B cell (primary cell): ENCODE measurements around the gene NCBP3. TPM values are rescaled to one million over a fixed set of nuclear protein-coding genes. Genes with fewer than 3 reads are reported as not detected.

Experiments
- ATAC-seq: fragments of 200-7000 bp; cut with Tn5 transposase; one replicate; pipeline ENCODE4 v1.10.0; 2021; ENCODE audit warnings: low read depth, mild to moderate bottlenecking, moderate number of reproducible peaks, moderate library complexity
- CTCF ChIA-PET: fragments of 350-600 bp; sonication (Branson Sonifier 250); formaldehyde crosslinking; loops from one replicate; lab custom pipeline; 2021; ENCODE audit warnings: antibody characterized with exemption, inconsistent platforms; lab: Charles Lee
- POLR2A ChIA-PET: fragments of 350-600 bp; sonication (Branson Sonifier 250); formaldehyde crosslinking; loops from one replicate; lab custom pipeline; 2021; ENCODE audit warnings: antibody characterized with exemption; lab: Charles Lee
- DNase-seq: peaks from one replicate; pipeline ENCODE4 v3.0.0; 2013
- H2AFZ ChIP-seq: 2 replicates; pipeline ENCODE4 v1.6.1; 2012; ENCODE audit warnings: mild to moderate bottlenecking, low read depth, low read length; ENCODE audit not compliant: insufficient read depth, poor library complexity, severe bottlenecking
- H3K27ac ChIP-seq, 2 donors: 1 replicate in 1 of 2; 2 replicates in 1 of 2; pipeline ENCODE4 v1.5.1; 2012 to 2013; ENCODE audit warnings: low read length in 2 of 2, mild to moderate bottlenecking in 2 of 2, moderate library complexity in 1 of 2
- H3K27me3 ChIP-seq, 4 experiments: fragments of 200-600 bp in 1 of 4; sonication (generic) in 1 of 4; replicated peaks in 1 of 4; 1 replicate in 2 of 4; 2 replicates in 2 of 4; pipeline versions ENCODE4 v1.6.1 to v1.7.0; 2013 to 2016; ENCODE audit warnings: low read length in 3 of 4, mild to moderate bottlenecking in 2 of 4, mixed read lengths in 1 of 4, moderate library complexity in 1 of 4; ENCODE audit not compliant: insufficient read depth in 4 of 4, control insufficient read depth in 3 of 4; ENCODE audit errors: control extremely low read depth in 1 of 4
- H3K36me3 ChIP-seq, 2 experiments: replicated peaks in 1 of 2; 1 replicate in 1 of 2; 2 replicates in 1 of 2; pipeline versions ENCODE4 v1.6.1 to v1.7.1; 2013; ENCODE audit warnings: low read length in 1 of 2; ENCODE audit not compliant: insufficient read depth in 2 of 2, control insufficient read depth in 1 of 2; ENCODE audit errors: control extremely low read depth in 1 of 2, extremely low read depth in 1 of 2
- H3K4me1 ChIP-seq, 2 donors: fragments of 200-600 bp in 1 of 2; sonication (generic) in 1 of 2; 1 replicate in 1 of 2; 2 replicates in 1 of 2; pipeline versions ENCODE4 v1.5.1 to v1.6.1; 2013 to 2017; ENCODE audit warnings: low read length in 2 of 2; ENCODE audit not compliant: control insufficient read depth in 2 of 2, insufficient read depth in 2 of 2
- H3K4me2 ChIP-seq: replicated peaks from 2 replicates; pipeline ENCODE3; 2012; ENCODE audit warnings: mild to moderate bottlenecking, low read depth, low read length; ENCODE audit not compliant: poor library complexity, severe bottlenecking
- H3K4me3 ChIP-seq, 5 experiments: fragments of 200-600 bp in 1 of 5; sonication (generic) in 1 of 5; 1 replicate in 3 of 5; 2 replicates in 2 of 5; pipeline versions ENCODE4 v1.5.1 to v1.7.0; 2011 to 2016; ENCODE audit warnings: low read length in 4 of 5, mild to moderate bottlenecking in 4 of 5, low read depth in 2 of 5, control low read depth in 1 of 5, moderate library complexity in 1 of 5; ENCODE audit not compliant: insufficient read depth in 1 of 5; ENCODE audit errors: control extremely low read depth in 1 of 5, extremely low read depth in 1 of 5
- H3K79me2 ChIP-seq: fragments of 200-600 bp; sonication (generic); one replicate; pipeline ENCODE4 v1.6.0; 2016; ENCODE audit warnings: low read length; ENCODE audit not compliant: control insufficient read depth, insufficient read depth
- H3K9ac ChIP-seq: fragments of 200-600 bp; sonication (generic); 2 replicates; pipeline ENCODE4 v1.6.1; 2017; ENCODE audit warnings: mild to moderate bottlenecking, low read length, moderate library complexity
- H3K9me3 ChIP-seq, 3 donors: one replicate each; pipeline versions ENCODE4 v1.6.1 to v1.7.1; 2013; ENCODE audit warnings: low read length in 2 of 3; ENCODE audit not compliant: control insufficient read depth in 2 of 3, insufficient read depth in 1 of 3; ENCODE audit errors: control extremely low read depth in 1 of 3
- H4K20me1 ChIP-seq: 2 replicates; pipeline ENCODE4 v1.6.0; 2012; ENCODE audit warnings: mild to moderate bottlenecking, low read length; ENCODE audit not compliant: insufficient read depth, control insufficient read depth, poor library complexity, severe bottlenecking
- H3K27ac Mint-ChIP-seq: one replicate; pipeline ENCODE4 v1.8.0; 2021; ENCODE audit warnings: mixed read lengths
- H3K27me3 Mint-ChIP-seq: one replicate; pipeline ENCODE4 v1.8.0; 2021; ENCODE audit warnings: mixed read lengths
- H3K4me1 Mint-ChIP-seq: one replicate; pipeline ENCODE4 v1.8.0; 2021; ENCODE audit warnings: mixed read lengths
- H3K4me3 Mint-ChIP-seq: one replicate; pipeline ENCODE4 v1.8.0; 2021; ENCODE audit warnings: mixed read lengths
- H3K9me3 Mint-ChIP-seq: one replicate; pipeline ENCODE4 v1.8.0; 2022; ENCODE audit warnings: mixed read lengths; ENCODE audit not compliant: insufficient read depth
- EZH2 ChIP-seq: IDR thresholded peaks from 2 replicates; pipeline ENCODE4 v1.6.1; 2012; ENCODE audit warnings: borderline replicate concordance, low read depth, mild to moderate bottlenecking, moderate library complexity, low read length; ENCODE audit not compliant: insufficient read depth, poor library complexity, severe bottlenecking
- WGBS: methylation state at CpG from one replicate; pipeline ENCODE4 v1.1.5; 2013; ENCODE audit warnings: missing lambda C conversion rate; ENCODE audit not compliant: insufficient coverage; 5-methylcytosine and 5-hydroxymethylcytosine counted together
- intact Hi-C: fragments of 100-400 bp; cut with micrococcal nuclease; formaldehyde crosslinking; loops from one replicate; pipeline ENCODE4 v1.10.0; 2022
- polyA plus RNA-seq: library from polyadenylated mRNA; depleted of rRNA; stranded (reverse); fragments of >200 nt; gene quantifications from 2 replicates; pipeline ENCODE4 v1.2.3, GENCODE V29; 2012
- total RNA-seq, 2 donors: library from RNA; stranded (reverse); fragments of 120-200 nt in 1 of 2; gene quantifications; 1 replicate in 1 of 2; 2 replicates in 1 of 2; pipeline versions ENCODE4 v1.2.3 to v1.2.4, GENCODE V29; 2013 to 2022
- TF ChIP-seq, protein P1 (sequence below): fragments of 200-600 bp; IDR thresholded peaks from one replicate; pipeline ENCODE4 v1.8.0; 2022; ENCODE audit warnings: antibody characterized with exemption, mild to moderate bottlenecking

Gene NCBP3
- total and polyA plus RNA-seq, 2 donors (not counting 1 experiment from before 2014, with no cell fraction given), result 11.1 to 71.7 TPM

DNA sequence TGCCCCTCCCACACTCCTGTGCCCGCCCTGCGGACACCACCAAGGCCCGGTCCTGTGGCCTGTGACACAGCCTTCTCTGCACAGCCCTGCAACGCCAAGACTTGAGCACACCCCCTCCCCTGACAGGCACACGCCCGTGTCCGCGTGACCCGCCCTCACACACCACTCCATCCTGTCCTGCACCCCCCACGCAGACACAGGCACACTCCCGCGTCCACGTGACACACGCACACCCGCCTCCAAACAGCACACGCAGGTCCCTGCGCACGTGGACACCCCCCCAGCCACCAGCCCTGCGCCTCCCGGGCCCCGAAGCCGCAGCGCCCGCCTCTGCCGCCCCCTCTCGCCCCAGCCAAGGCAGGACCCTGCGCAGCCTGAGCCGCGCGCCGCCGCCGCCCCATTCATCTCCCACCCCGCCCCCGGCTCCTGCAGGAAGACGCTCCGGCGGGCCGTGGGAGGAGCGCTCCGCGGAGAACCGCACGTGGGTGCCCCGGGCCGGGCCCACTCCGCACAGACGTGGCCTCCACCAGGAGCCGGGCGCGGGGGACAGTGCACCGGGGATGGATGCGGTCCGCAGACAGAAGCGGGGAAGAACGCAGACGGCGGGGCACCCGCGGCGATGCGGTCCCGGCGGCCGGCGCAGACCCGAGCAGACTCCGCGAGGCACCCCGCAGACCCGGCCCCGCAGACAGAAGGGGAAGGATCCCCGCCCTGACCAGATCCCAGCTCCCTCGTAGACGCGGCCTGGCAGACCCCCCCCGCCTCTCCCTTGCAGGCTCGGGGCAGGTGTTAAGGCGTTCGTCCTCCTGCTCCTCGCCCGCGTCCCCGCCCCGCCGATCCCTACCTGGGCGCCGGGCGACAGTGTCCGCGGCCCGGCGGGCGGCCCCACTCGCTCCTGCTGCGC is 46.3 kb upstream of the NCBP3 start:
- Histone ChIP-seq H3K36me3 (no peaks in the 10 kb centered on the region), H3K4me3 (peak overlapping the region in 4 of 5 experiments; percentile 45 to 75 (median 67)), H3K9ac (peak overlapping the region; percentile 77), H2AFZ (peak overlapping the region; percentile 78), H4K20me1 (no peaks in the 10 kb centered on the region), H3K4me2 (peak overlapping the region; percentile 100), H3K9me3 (no peaks in the 10 kb centered on the region), H3K27ac (no peak overlapping the region), H3K27me3 (no peaks in the 10 kb centered on the region), H3K79me2 (peaks cover 15% of the 10 kb centered on the region), H3K4me1 (peaks cover 29 to 50% of the 10 kb centered on the region in 2 donors)
- no peaks in the 10 kb centered on the region for H3K27me3 Mint-ChIP-seq
- intact Hi-C loops, result loop anchor here (1.0 to 2.0 kb wide), 3 partner anchors 19 to 48 kb away; no protein-coding TSS in a partner anchor
- peaks cover 45% of the 10 kb centered on the region for H3K4me1 Mint-ChIP-seq
- no peaks in the 10 kb centered on the region for H3K9me3 Mint-ChIP-seq
- peak overlapping the region; percentile 89 for H3K27ac Mint-ChIP-seq
- ChIA-PET CTCF (interaction anchor here (0.8 to 5.6 kb wide), 7 partner anchors 9 to 107 kb away, joined by 3 to 48 read pairs (median 6); partner anchors contain the start of gene NCBP3), POLR2A (interaction anchor here (1.0 to 1.7 kb wide), 4 partner anchors 12 to 28 kb away, joined by 6 to 15 read pairs (median 10); no protein-coding TSS in a partner anchor)
- peak overlapping the region; percentile 93 for H3K4me3 Mint-ChIP-seq
- peak; percentile 32 for ATAC-seq
- WGBS, result under 1% methylated on average over 96 of the region's 96 CpGs
- no peak for TF ChIP-seq EZH2
- TF ChIP-seq, protein P1, sequence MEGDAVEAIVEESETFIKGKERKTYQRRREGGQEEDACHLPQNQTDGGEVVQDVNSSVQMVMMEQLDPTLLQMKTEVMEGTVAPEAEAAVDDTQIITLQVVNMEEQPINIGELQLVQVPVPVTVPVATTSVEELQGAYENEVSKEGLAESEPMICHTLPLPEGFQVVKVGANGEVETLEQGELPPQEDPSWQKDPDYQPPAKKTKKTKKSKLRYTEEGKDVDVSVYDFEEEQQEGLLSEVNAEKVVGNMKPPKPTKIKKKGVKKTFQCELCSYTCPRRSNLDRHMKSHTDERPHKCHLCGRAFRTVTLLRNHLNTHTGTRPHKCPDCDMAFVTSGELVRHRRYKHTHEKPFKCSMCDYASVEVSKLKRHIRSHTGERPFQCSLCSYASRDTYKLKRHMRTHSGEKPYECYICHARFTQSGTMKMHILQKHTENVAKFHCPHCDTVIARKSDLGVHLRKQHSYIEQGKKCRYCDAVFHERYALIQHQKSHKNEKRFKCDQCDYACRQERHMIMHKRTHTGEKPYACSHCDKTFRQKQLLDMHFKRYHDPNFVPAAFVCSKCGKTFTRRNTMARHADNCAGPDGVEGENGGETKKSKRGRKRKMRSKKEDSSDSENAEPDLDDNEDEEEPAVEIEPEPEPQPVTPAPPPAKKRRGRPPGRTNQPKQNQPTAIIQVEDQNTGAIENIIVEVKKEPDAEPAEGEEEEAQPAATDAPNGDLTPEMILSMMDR, result no peak
- DNase-seq, result peak; percentile 93
